Smooth muscle cell of bladder (primary cell): ENCODE results near the gene MMP23B. TPM values are rescaled to one million over a fixed set of nuclear protein-coding genes. Genes with fewer than 3 reads are reported as not detected.

Source experiments
- total RNA-seq: library from RNA; depleted of rRNA; stranded (reverse); fragments of >200 nt; gene quantifications from 2 replicates; pipeline ENCODE4 v1.2.3, GENCODE V29; 2014

The MMP23B gene
- 4.6 and 9.8 TPM in 2 replicates for total RNA-seq

GRCh38 chr1:1631782-1632420 is at the start of gene MMP23B:
Gene MMP23B, plus strand, starts transcription at chr1:1632173. Its CDS starts 46 bp downstream, at chr1:1632219.

GRCh38 chr1:1599935-1600860 is 31.8 kb upstream of the MMP23B start, which contains the start of gene FNDC10:
Gene FNDC10, minus strand, starts transcription at chr1:1600135. Its CDS starts 120 bp downstream, at chr1:1600015.

GRCh38 chr1:1615256-1616044 is 16.5 kb upstream of the MMP23B start, which contains the start of gene MIB2:
Gene MIB2, plus strand, starts transcription at chr1:1615500. Its CDS starts 7,953 bp downstream, at chr1:1623453.

GRCh38 chr1:1658583-1659549 is 26.9 kb downstream of the MMP23B start, which contains the start of gene CDK11B:
Gene CDK11B, minus strand, starts transcription at chr1:1659004. Its CDS starts 1,519 bp downstream, at chr1:1657485.

Other genes starting within 250 kb of the MMP23B start
- gene CCNL2, start 232.8 kb upstream of the MMP23B start, total RNA-seq = 103 and 153 TPM in 2 replicates
- gene MRPL20, start 224.9 kb upstream of the MMP23B start, total RNA-seq = 95.4 and 96.7 TPM in 2 replicates
- 0.28 and 0.46 TPM in 2 replicates for gene ANKRD65, start 210.9 kb upstream of the MMP23B start, total RNA-seq
- gene VWA1, start 196.5 kb upstream of the MMP23B start, total RNA-seq = 2.8 and 3.7 TPM in 2 replicates
- not detected in 2 replicates for gene ATAD3C, start 182.5 kb upstream of the MMP23B start, total RNA-seq
- gene ATAD3B, start 160.4 kb upstream of the MMP23B start, total RNA-seq = 12.8 TPM in 2 replicates
- gene ATAD3A, start 120.0 kb upstream of the MMP23B start, total RNA-seq = 20.9 and 25.9 TPM in 2 replicates
- 2.1 and 3.3 TPM in 2 replicates for gene TMEM240, start 91.5 kb upstream of the MMP23B start, total RNA-seq
- 43.2 and 77.1 TPM in 2 replicates for gene SSU72, start 57.3 kb upstream of the MMP23B start, total RNA-seq
- gene FNDC10, start 32.0 kb upstream of the MMP23B start, total RNA-seq = 0.43 and 0.92 TPM in 2 replicates
- 67.7 and 103 TPM in 2 replicates for gene MIB2, start 16.7 kb upstream of the MMP23B start, total RNA-seq
- gene CDK11B, start 26.8 kb downstream of the MMP23B start, total RNA-seq = 5.7 and 10.1 TPM in 2 replicates
- gene SLC35E2B, start 60.6 kb downstream of the MMP23B start, total RNA-seq = 19.2 and 26.9 TPM in 2 replicates
- gene CDK11A, start 92.2 kb downstream of the MMP23B start, total RNA-seq = 10.1 and 12.1 TPM in 2 replicates
- 28.7 and 37.6 TPM in 2 replicates for gene NADK, start 146.3 kb downstream of the MMP23B start, total RNA-seq